ENCODE results near the gene ATP11A.

DNA sequence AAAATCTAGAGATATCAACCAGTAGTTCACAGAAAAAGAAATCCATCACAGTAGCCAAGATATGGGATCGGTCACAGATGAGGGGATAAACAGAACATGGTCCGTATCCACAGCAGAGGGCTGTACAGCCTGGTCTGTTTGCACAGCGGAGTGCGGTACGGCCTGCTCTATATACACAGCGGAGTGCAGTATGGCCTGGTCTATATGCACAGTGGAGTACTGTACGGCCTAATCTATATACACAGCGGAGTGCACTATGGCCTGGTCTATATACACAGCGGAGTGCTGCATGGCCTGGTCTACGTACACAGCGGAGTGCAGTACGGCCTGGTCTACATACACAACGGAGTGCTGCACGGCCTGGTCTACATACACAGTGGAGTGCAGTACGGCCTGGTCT lies 236.2 kb downstream of the ATP11A start:
- TF ChIP-seq CTCF (IDR thresholded peaks at IDR 0.05) = no peak
- TF ChIP-seq POLR2A (IDR thresholded peaks at IDR 0.05) = no peak
- no peak for TF ChIP-seq POLR2AphosphoS5 (IDR thresholded peaks at IDR 0.05)

Data from sigmoid colon (tissue), 4 donors.